ENCODE results near the gene TSPAN12. TPM values are rescaled to one million over a fixed set of nuclear protein-coding genes. Genes with fewer than 3 reads are reported as not detected.

Gene TSPAN12
- total and polyA plus RNA-seq, 5 donors from 2014 or later, result 0.26 TPM; not detected in 4

- H3K27ac Mint-ChIP-seq, result no peak overlapping the region
- Histone ChIP-seq H3K27me3 (ENCODE audit: control insufficient read depth, insufficient read depth, low read length) (peaks cover 2% of the 10 kb centered on the region), H3K27ac (ENCODE audit: insufficient read depth, low read length, poor library complexity, severe bottlenecking) (no peak overlapping the region), H3K4me3 (ENCODE audit: low read depth, low read length) (no peak overlapping the region), H3K4me1 (ENCODE audit: control insufficient read depth, insufficient read depth, low read length, poor library complexity, severe bottlenecking) (no peaks in the 10 kb centered on the region), H3K36me3 (ENCODE audit: control insufficient read depth, insufficient read depth, low read length) (no peaks in the 10 kb centered on the region), H3K9me3 (ENCODE audit: control insufficient read depth in 2 of 2, low read length in 2 of 2) (no peaks in the 10 kb centered on the region)
- H3K4me3 Mint-ChIP-seq, result no peak overlapping the region
- H3K9me3 Mint-ChIP-seq, result no peaks in the 10 kb centered on the region
- H3K27me3 Mint-ChIP-seq, result no peaks in the 10 kb centered on the region
- H3K4me1 Mint-ChIP-seq, result no peaks in the 10 kb centered on the region
- H3K36me3 Mint-ChIP-seq, result no peaks in the 10 kb centered on the region
- DNase-seq (no peak), ATAC-seq (ENCODE audit: low read depth in 2 of 2) (no peak)
Measured at GRCh38 chr7:120813546-120814252, 44.2 kb downstream of the TSPAN12 start.

GRCh38 chr7:120813089-120813488 is 44.9 kb downstream of the TSPAN12 start:
- no peak overlapping the region for H3K4me3 ChIP-seq (ENCODE audit: low read depth, low read length)
- Mint-ChIP-seq H3K27ac (no peak overlapping the region), H3K9me3 (no peaks in the 10 kb centered on the region), H3K27me3 (no peaks in the 10 kb centered on the region), H3K36me3 (no peaks in the 10 kb centered on the region), H3K4me3 (no peak overlapping the region), H3K4me1 (no peaks in the 10 kb centered on the region)
- DNase-seq (no peak), ATAC-seq (ENCODE audit: low read depth in 2 of 2) (no peak)
- no peaks in the 10 kb centered on the region for H3K36me3 ChIP-seq (ENCODE audit: control insufficient read depth, insufficient read depth, low read length)
- no peak overlapping the region for H3K27ac ChIP-seq (ENCODE audit: insufficient read depth, low read length, poor library complexity, severe bottlenecking)
- no peaks in the 10 kb centered on the region for H3K4me1 ChIP-seq (ENCODE audit: control insufficient read depth, insufficient read depth, low read length, poor library complexity, severe bottlenecking)
- H3K9me3 ChIP-seq (ENCODE audit: control insufficient read depth in 2 of 2, low read length in 2 of 2), result no peaks in the 10 kb centered on the region
- peaks cover 2% of the 10 kb centered on the region for H3K27me3 ChIP-seq (ENCODE audit: control insufficient read depth, insufficient read depth, low read length)

GRCh38 chr7:120809260-120809659 is 48.7 kb downstream of the TSPAN12 start:
- Histone ChIP-seq H3K36me3 (ENCODE audit: control insufficient read depth, insufficient read depth, low read length) (no peaks in the 10 kb centered on the region), H3K4me3 (ENCODE audit: low read depth, low read length) (no peak overlapping the region), H3K4me1 (ENCODE audit: control insufficient read depth, insufficient read depth, low read length, poor library complexity, severe bottlenecking) (no peaks in the 10 kb centered on the region), H3K27ac (ENCODE audit: insufficient read depth, low read length, poor library complexity, severe bottlenecking) (no peak overlapping the region), H3K9me3 (ENCODE audit: control insufficient read depth in 2 of 2, low read length in 2 of 2) (no peaks in the 10 kb centered on the region), H3K27me3 (ENCODE audit: control insufficient read depth, insufficient read depth, low read length) (no peaks in the 10 kb centered on the region)
- Mint-ChIP-seq H3K4me1 (no peaks in the 10 kb centered on the region), H3K27ac (no peak overlapping the region), H3K9me3 (no peaks in the 10 kb centered on the region), H3K4me3 (no peak overlapping the region), H3K27me3 (peaks cover 4% of the 10 kb centered on the region), H3K36me3 (no peaks in the 10 kb centered on the region)
- no peak for ATAC-seq (ENCODE audit: low read depth in 2 of 2)
- DNase-seq, result no peak

- H3K9me3 ChIP-seq (ENCODE audit: control insufficient read depth in 2 of 2, low read length in 2 of 2), result no peaks in the 10 kb centered on the region
- DNase-seq (no peak), ATAC-seq (ENCODE audit: low read depth in 2 of 2) (no peak)
- Mint-ChIP-seq H3K27ac (no peak overlapping the region), H3K27me3 (peaks cover 14% of the 10 kb centered on the region), H3K36me3 (no peaks in the 10 kb centered on the region), H3K9me3 (no peaks in the 10 kb centered on the region), H3K4me1 (no peaks in the 10 kb centered on the region), H3K4me3 (no peak overlapping the region)
- H3K4me3 ChIP-seq (ENCODE audit: low read depth, low read length), result no peak overlapping the region
- H3K36me3 ChIP-seq (ENCODE audit: control insufficient read depth, insufficient read depth, low read length), result no peaks in the 10 kb centered on the region
- no peaks in the 10 kb centered on the region for H3K27me3 ChIP-seq (ENCODE audit: control insufficient read depth, insufficient read depth, low read length)
- no peaks in the 10 kb centered on the region for H3K4me1 ChIP-seq (ENCODE audit: control insufficient read depth, insufficient read depth, low read length, poor library complexity, severe bottlenecking)
- H3K27ac ChIP-seq (ENCODE audit: insufficient read depth, low read length, poor library complexity, severe bottlenecking), result no peak overlapping the region
Measured at GRCh38 chr7:120807390-120807789, 50.6 kb downstream of the TSPAN12 start.

- H3K36me3 ChIP-seq (ENCODE audit: control insufficient read depth, insufficient read depth, low read length), result no peaks in the 10 kb centered on the region
- no peak for ATAC-seq (ENCODE audit: low read depth in 2 of 2)
- Mint-ChIP-seq H3K27ac (no peak overlapping the region), H3K27me3 (peaks cover 14% of the 10 kb centered on the region), H3K4me1 (no peaks in the 10 kb centered on the region), H3K9me3 (no peaks in the 10 kb centered on the region), H3K36me3 (no peaks in the 10 kb centered on the region), H3K4me3 (no peak overlapping the region)
- H3K27me3 ChIP-seq (ENCODE audit: control insufficient read depth, insufficient read depth, low read length), result peaks cover 2% of the 10 kb centered on the region
- no peak overlapping the region for H3K27ac ChIP-seq (ENCODE audit: insufficient read depth, low read length, poor library complexity, severe bottlenecking)
- no peak for DNase-seq
- H3K4me1 ChIP-seq (ENCODE audit: control insufficient read depth, insufficient read depth, low read length, poor library complexity, severe bottlenecking), result no peaks in the 10 kb centered on the region
- no peaks in the 10 kb centered on the region for H3K9me3 ChIP-seq (ENCODE audit: control insufficient read depth in 2 of 2, low read length in 2 of 2)
- H3K4me3 ChIP-seq (ENCODE audit: low read depth, low read length), result no peak overlapping the region
Measured at GRCh38 chr7:120806669-120807068, 51.3 kb downstream of the TSPAN12 start.

GRCh38 chr7:120805636-120806388 is 52.1 kb downstream of the TSPAN12 start:
- ATAC-seq (ENCODE audit: low read depth in 2 of 2), result no peak
- Histone ChIP-seq H3K36me3 (ENCODE audit: control insufficient read depth, insufficient read depth, low read length) (no peaks in the 10 kb centered on the region), H3K27ac (ENCODE audit: insufficient read depth, low read length, poor library complexity, severe bottlenecking) (no peak overlapping the region), H3K27me3 (ENCODE audit: control insufficient read depth, insufficient read depth, low read length) (peaks cover 2% of the 10 kb centered on the region), H3K9me3 (ENCODE audit: control insufficient read depth in 2 of 2, low read length in 2 of 2) (no peaks in the 10 kb centered on the region), H3K4me3 (ENCODE audit: low read depth, low read length) (no peak overlapping the region), H3K4me1 (ENCODE audit: control insufficient read depth, insufficient read depth, low read length, poor library complexity, severe bottlenecking) (no peaks in the 10 kb centered on the region)
- Mint-ChIP-seq H3K27ac (no peak overlapping the region), H3K4me3 (no peak overlapping the region), H3K27me3 (peaks cover 14% of the 10 kb centered on the region), H3K9me3 (no peaks in the 10 kb centered on the region), H3K4me1 (no peaks in the 10 kb centered on the region), H3K36me3 (no peaks in the 10 kb centered on the region)
- DNase-seq, result peak; percentile 27 to 54 (median 46)

- no peak overlapping the region for H3K27ac Mint-ChIP-seq
- DNase-seq, result no peak
- no peaks in the 10 kb centered on the region for H3K4me1 ChIP-seq (ENCODE audit: control insufficient read depth, insufficient read depth, low read length, poor library complexity, severe bottlenecking)
Measured at GRCh38 chr7:120802751-120803150, 55.2 kb downstream of the TSPAN12 start.

More at GRCh38 chr7:120802751-120803150, 55.2 kb downstream of the TSPAN12 start:
- no peaks in the 10 kb centered on the region for H3K9me3 ChIP-seq (ENCODE audit: control insufficient read depth in 2 of 2, low read length in 2 of 2)
- no peak for ATAC-seq (ENCODE audit: low read depth in 2 of 2)
- H3K36me3 ChIP-seq (ENCODE audit: control insufficient read depth, insufficient read depth, low read length), result no peaks in the 10 kb centered on the region
- peaks cover 2% of the 10 kb centered on the region for H3K27me3 ChIP-seq (ENCODE audit: control insufficient read depth, insufficient read depth, low read length)
- H3K36me3 Mint-ChIP-seq, result no peaks in the 10 kb centered on the region
- H3K4me1 Mint-ChIP-seq, result no peaks in the 10 kb centered on the region
- H3K4me3 ChIP-seq (ENCODE audit: low read depth, low read length), result no peak overlapping the region
- H3K9me3 Mint-ChIP-seq, result peaks cover 0 to 2% (median 0%) of the 10 kb centered on the region in 7 donors
- no peak overlapping the region for H3K27ac ChIP-seq (ENCODE audit: insufficient read depth, low read length, poor library complexity, severe bottlenecking)
- H3K4me3 Mint-ChIP-seq, result no peak overlapping the region
- peaks cover 14% of the 10 kb centered on the region for H3K27me3 Mint-ChIP-seq
